OCI-LY1 (cell line): ENCODE measurements around the gene SEPTIN10.

ENCODE experiments used
- H2AFZ ChIP-seq: fragments of 200-600 bp; sonication (generic), shearing (Covaris generic); 2 replicates; pipeline ENCODE4 v1.6.0; 2014; ENCODE audit warnings: antibody characterized with exemption, mild to moderate bottlenecking, low read length
- H3F3A ChIP-seq: fragments of 200-600 bp; sonication (generic), shearing (Covaris generic); 2 replicates; pipeline ENCODE4 v1.6.0; 2014; ENCODE audit warnings: mild to moderate bottlenecking, antibody characterized with exemption, low read length, moderate library complexity; ENCODE audit not compliant: insufficient read depth
- H3K27ac ChIP-seq: fragments of 200-600 bp; sonication (generic); 2 replicates; pipeline ENCODE4 v1.5.1; 2014; ENCODE audit warnings: low read length, mixed run types, mild to moderate bottlenecking, low read depth; ENCODE audit not compliant: poor library complexity, severe bottlenecking
- H3K27me3 ChIP-seq: fragments of 200-600 bp; sonication (generic); 2 replicates; pipeline ENCODE4 v1.6.0; 2014; ENCODE audit warnings: antibody characterized with exemption, mild to moderate bottlenecking, low read length, moderate library complexity; ENCODE audit not compliant: insufficient read depth
- H3K36me3 ChIP-seq: fragments of 200-600 bp; sonication (generic); 2 replicates; pipeline ENCODE4 v1.6.1; 2014; ENCODE audit warnings: mild to moderate bottlenecking, antibody characterized with exemption, low read length, moderate library complexity, mixed read lengths; ENCODE audit not compliant: insufficient read depth
- H3K4me1 ChIP-seq: fragments of 200-600 bp; sonication (generic); 2 replicates; pipeline ENCODE4 v1.5.1; 2014; ENCODE audit warnings: mild to moderate bottlenecking, low read length, moderate library complexity; ENCODE audit not compliant: insufficient read depth, severe bottlenecking
- H3K4me2 ChIP-seq: fragments of 200-600 bp; sonication (generic), shearing (Covaris generic); 2 replicates; pipeline ENCODE4 v1.6.1; 2014; ENCODE audit warnings: low read length
- H3K4me3 ChIP-seq: fragments of 200-600 bp; sonication (generic); 2 replicates; pipeline ENCODE4 v1.5.1; 2014; ENCODE audit warnings: low read length, low read depth, mild to moderate bottlenecking, mixed read lengths; ENCODE audit not compliant: poor library complexity, severe bottlenecking
- H3K79me2 ChIP-seq: fragments of 200-600 bp; shearing (Covaris generic); 2 replicates; pipeline ENCODE4 v1.6.1; 2016; ENCODE audit warnings: mixed run types, low read length, mixed read lengths; ENCODE audit not compliant: insufficient read depth
- H3K9ac ChIP-seq: fragments of 200-600 bp; sonication (generic), shearing (Covaris generic); 2 replicates; pipeline ENCODE4 v1.6.1; 2014; ENCODE audit warnings: mild to moderate bottlenecking, low read length, mixed read lengths
- H3K9me2 ChIP-seq: fragments of 200-600 bp; sonication (generic), shearing (Covaris generic); 2 replicates; pipeline ENCODE4 v1.6.1; 2014; ENCODE audit warnings: low read depth, mild to moderate bottlenecking, low read length, mixed read lengths
- H3K9me3 ChIP-seq: fragments of 200-600 bp; shearing (Covaris generic); 2 replicates; pipeline ENCODE4 v1.6.1; 2014; ENCODE audit warnings: low read length, mixed read lengths
- H4K20me1 ChIP-seq: fragments of 200-600 bp; sonication (generic), shearing (Covaris generic); 2 replicates; pipeline ENCODE4 v1.6.0; 2016; ENCODE audit warnings: mild to moderate bottlenecking, low read length; ENCODE audit not compliant: insufficient read depth
- EZH2 ChIP-seq: fragments of 200-600 bp; sonication (generic), shearing (Covaris generic); IDR thresholded peaks from 2 replicates; pipeline ENCODE4 v1.8.0; 2017; ENCODE audit warnings: borderline replicate concordance, mixed run types, mild to moderate bottlenecking, antibody characterized with exemption, low read length, moderate library complexity, mixed read lengths
- TF ChIP-seq, protein P1 (sequence below): fragments of 200-600 bp; sonication (generic), shearing (Covaris generic); IDR thresholded peaks from 2 replicates; pipeline ENCODE4 v1.5.1; 2017; ENCODE audit warnings: mild to moderate bottlenecking, antibody characterized with exemption, low read length, moderate library complexity, mixed read lengths

SEPTIN10 gene

DNA sequence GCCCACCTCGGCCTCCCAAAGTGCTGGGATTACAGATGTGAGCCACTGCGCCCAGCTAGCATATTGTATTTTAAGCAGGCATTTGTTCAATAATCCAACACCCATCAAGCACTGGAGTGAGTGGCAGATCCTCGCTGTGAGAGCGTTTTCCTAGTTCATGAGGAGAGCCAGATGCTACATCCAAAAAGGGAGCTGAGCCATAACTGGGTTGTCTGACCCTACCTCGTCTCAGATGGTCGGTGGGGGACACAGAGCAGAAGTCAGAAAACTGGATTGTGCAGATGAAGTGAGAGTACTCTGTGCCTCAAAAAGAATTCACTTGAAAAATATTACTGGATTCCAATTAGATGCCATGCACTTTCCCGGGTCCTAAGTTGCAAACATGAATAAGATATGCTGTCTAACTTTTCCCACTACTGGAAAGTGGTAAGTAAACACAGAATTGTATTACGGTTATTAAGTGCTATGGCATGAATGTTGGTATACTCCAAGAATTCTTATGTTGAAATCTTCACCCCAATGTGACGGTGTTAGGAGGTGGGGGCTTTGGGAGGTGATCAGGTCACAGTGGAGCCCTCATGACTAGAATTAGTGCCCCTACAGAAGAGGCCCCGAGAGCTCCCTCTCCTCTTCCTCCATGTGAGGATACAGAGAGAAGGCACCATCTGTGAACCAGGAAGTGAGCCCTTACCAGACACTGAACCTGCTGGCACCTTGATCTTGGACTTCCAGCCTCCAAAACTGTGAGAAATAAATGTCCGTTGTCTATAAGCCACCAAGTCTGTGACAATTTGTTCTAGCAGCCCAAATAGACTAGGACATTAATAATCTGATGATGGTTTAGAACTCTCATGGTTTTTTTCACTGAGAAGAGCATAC lies 21.9 kb upstream of the SEPTIN10 start:
- Histone ChIP-seq H3K79me2 (no peaks in the 10 kb centered on the region), H3K27me3 (no peaks in the 10 kb centered on the region), H4K20me1 (no peaks in the 10 kb centered on the region), H3F3A (no peaks in the 10 kb centered on the region), H2AFZ (no peak overlapping the region), H3K9ac (no peak overlapping the region), H3K9me3 (no peaks in the 10 kb centered on the region), H3K36me3 (no peaks in the 10 kb centered on the region), H3K4me1 (no peaks in the 10 kb centered on the region), H3K4me2 (no peak overlapping the region), H3K9me2 (no peaks in the 10 kb centered on the region), H3K27ac (no peak overlapping the region), H3K4me3 (no peak overlapping the region)
- no peak for TF ChIP-seq EZH2
- TF ChIP-seq, protein P1, sequence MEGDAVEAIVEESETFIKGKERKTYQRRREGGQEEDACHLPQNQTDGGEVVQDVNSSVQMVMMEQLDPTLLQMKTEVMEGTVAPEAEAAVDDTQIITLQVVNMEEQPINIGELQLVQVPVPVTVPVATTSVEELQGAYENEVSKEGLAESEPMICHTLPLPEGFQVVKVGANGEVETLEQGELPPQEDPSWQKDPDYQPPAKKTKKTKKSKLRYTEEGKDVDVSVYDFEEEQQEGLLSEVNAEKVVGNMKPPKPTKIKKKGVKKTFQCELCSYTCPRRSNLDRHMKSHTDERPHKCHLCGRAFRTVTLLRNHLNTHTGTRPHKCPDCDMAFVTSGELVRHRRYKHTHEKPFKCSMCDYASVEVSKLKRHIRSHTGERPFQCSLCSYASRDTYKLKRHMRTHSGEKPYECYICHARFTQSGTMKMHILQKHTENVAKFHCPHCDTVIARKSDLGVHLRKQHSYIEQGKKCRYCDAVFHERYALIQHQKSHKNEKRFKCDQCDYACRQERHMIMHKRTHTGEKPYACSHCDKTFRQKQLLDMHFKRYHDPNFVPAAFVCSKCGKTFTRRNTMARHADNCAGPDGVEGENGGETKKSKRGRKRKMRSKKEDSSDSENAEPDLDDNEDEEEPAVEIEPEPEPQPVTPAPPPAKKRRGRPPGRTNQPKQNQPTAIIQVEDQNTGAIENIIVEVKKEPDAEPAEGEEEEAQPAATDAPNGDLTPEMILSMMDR, result no peak

DNA sequence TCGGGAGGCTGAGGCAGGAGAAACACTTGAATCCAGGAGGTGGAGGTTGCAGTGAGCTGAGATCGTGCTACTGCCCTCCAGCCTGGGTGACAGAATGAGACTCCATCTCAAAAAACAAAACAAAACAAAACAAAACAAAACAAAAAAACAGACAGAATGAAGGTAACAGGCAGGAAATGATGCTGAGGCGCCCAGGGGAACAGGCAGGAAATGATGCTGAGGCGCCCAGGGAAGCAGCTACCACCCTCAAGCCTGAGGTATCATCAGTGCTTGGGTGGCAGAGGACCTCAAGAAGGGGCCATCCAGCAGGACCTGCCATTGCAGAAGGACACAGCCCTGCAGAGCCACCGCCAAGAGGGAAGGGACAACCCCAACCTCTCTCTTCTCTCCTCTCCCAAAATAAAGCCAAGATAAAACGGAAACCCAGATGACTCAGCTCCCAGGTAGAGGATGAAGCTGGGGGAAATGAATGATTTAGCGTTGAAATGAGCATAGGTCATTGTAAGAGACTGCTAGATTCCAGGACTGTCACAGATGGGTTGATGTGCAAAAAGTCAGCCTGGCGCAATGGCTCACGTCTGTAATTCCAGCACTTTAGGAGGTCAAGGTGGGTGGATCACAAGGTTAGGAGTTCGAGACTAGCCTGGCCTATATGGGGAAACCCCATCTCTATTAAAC lies 19.7 kb upstream of the SEPTIN10 start:
- no peak overlapping the region for H3K4me2 ChIP-seq
- no peak overlapping the region for H3K9ac ChIP-seq
- H4K20me1 ChIP-seq, result no peaks in the 10 kb centered on the region
- no peak overlapping the region for H3K4me3 ChIP-seq
- H2AFZ ChIP-seq, result no peak overlapping the region
- H3K4me1 ChIP-seq, result no peaks in the 10 kb centered on the region
- H3K36me3 ChIP-seq, result no peaks in the 10 kb centered on the region
- H3K27me3 ChIP-seq, result no peaks in the 10 kb centered on the region
- H3K79me2 ChIP-seq, result no peaks in the 10 kb centered on the region
- H3K9me2 ChIP-seq, result no peaks in the 10 kb centered on the region
- no peaks in the 10 kb centered on the region for H3K9me3 ChIP-seq
- TF ChIP-seq EZH2, result no peak
- TF ChIP-seq, protein P1, result no peak
- no peaks in the 10 kb centered on the region for H3F3A ChIP-seq
- no peak overlapping the region for H3K27ac ChIP-seq

DNA sequence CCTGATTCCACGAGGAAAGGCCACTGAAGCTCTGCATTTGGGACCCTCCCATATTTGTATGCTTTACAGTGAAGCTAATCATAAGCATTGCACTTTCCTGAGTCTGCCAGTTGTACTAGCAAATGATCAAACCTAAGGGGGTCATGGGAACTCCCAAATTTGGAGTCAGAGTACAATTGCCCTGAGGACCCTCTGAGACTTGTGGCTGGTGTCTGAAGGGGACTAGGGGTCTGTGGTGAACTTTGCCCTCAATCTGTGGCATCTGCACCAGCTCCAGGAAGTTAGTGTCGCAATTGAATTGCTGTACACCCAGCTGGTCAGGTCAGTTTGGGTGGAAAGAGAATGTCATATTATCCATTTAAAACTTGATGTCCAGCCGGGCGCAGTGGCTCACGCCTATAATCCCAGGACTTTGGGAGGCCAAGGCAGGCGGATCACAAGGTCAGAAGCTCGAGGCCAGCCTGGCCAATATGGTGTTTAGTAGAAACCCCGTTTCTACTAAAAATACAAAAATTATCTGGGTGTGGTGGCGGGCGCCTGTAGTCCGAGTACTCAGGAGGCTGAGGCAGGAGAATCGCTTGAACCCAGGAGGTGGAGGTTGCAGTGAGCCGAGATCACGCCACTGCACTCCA lies 18.5 kb upstream of the SEPTIN10 start:
- Histone ChIP-seq H3K27ac (no peak overlapping the region), H3K4me3 (no peak overlapping the region), H2AFZ (no peak overlapping the region), H3F3A (no peaks in the 10 kb centered on the region), H3K9me3 (no peaks in the 10 kb centered on the region), H3K4me1 (no peaks in the 10 kb centered on the region), H3K9ac (no peak overlapping the region), H3K36me3 (no peaks in the 10 kb centered on the region), H4K20me1 (no peaks in the 10 kb centered on the region), H3K27me3 (no peaks in the 10 kb centered on the region), H3K9me2 (no peaks in the 10 kb centered on the region), H3K4me2 (no peak overlapping the region), H3K79me2 (no peaks in the 10 kb centered on the region)
- no peak for TF ChIP-seq EZH2
- TF ChIP-seq, protein P1, result no peak
